ENCODE results near the gene PRMT1.
"Not testable (repeated sequence)": the region's sequence is repeated elsewhere in the genome, so short reads cannot be mapped to it uniquely, and the experiment has no call there.

PRMT1 gene

DNA sequence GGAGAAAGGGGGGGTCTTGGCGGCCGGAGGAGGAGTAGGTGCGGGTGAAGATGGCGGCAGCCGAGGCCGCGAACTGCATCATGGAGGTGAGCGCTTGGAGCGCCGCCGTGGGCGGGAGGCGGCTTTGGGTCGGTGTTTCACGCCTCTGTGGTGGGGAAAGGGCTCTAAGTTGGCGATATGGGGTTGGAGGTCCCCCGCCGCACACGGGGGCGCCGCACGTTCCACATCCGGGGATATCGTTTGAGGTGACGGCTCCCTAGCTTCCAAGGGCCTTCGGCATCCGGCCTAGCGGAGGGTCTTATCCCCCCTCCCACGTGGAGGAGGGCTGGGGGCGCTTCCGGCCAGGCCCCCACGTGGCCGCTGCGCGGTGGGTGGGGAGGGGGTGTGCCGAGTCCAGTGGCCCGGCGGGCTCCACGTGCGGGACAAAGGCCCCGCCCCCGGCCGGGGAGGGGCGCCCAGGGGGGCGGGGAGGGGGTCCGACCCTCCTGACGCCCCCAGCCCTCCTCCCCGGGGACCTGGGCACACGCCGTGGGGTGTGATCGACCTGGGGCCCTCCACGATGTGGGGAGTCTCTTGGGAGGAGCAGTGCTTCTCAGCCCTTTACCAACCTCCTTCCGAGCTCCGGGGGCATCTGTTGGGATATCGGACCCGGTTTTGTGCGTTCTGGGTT lies at the start of gene PRMT1:
Gene PRMT1 (plus strand): TSS at position 41 of the 670 bp plus-strand sequence. CDS start 10 bp downstream, at position 51.
- DNase-seq (ENCODE audit: low read depth in 2 of 2) = no peak

DNA sequence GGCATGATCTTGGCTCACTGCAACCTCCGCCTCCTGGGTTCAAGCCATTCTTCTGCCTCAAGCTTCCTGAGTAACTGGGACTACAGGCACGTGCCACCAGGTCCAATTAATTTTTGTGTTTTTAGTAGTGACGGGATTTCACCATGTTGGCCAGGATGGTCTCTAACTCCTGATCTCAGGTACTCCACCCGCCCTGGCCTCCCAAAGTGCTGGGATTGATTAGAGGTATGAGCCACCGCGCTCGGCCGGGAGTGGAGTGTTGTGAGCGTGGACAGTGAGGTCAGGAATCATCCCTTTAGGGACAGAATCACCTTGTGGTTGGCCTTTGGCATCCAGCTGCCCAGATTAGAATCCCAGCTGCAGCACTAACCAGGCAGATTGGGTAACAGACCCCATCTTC lies 47.4 kb upstream of the PRMT1 start:
- no peak for DNase-seq (ENCODE audit: low read depth in 2 of 2)

DNA sequence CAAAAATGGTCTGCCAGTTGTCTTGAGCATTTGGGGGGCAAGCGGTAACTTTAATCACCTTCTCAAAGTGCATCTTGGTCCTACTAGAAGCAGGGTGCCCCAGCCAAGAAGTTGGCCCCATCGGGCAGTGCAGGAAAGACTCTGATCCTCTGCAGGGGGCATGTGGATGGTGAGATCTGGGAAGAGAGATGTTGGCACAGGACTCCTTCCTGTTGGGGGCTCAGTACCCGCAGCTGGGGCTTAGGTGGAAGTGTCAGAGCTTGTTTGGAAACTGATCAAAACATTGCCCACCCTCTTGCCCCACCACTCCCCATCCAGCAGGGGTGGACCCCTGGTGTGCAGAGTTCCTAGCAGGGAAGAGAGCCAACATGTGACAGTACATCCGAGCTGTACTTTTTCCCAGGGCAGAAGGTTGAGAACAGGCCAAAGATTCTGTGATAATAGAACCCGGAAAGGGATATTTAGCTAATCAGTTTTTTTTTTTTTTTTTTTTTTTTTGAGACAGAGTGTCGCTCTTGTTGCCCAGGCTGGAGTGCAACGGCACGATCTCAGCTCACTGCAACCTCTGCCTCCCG lies 46.0 kb upstream of the PRMT1 start:
- no peak for DNase-seq (ENCODE audit: low read depth in 2 of 2)

DNA sequence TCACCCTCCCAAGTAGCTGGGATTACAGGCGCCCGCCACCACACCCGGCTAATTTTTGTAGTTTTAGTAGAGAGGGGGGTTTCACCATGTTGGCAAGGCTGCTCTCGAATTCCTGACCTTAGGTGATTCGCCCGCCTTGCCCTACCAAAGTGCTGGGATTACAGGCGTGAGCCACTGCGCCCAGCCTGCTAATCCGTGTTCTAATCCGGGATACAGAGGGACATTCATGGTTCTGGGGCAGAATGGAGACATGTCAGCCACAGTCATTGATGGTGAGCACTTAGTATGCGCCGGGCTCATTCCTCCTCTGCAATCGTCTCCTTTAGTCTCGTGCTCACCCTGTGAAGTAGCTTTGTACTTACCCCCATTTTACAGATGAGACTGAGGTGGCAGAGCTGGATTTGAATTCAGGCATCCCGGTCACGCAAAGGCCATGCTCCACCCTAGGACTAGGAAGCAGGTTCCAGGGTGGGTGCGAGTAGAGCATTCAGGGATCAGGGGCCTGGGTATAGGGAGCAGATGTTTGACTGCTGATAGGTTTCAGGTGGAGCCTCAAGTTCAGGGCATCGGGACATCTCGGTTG lies 45.4 kb upstream of the PRMT1 start:
- DNase-seq (ENCODE audit: low read depth in 2 of 2) = no peak

DNA sequence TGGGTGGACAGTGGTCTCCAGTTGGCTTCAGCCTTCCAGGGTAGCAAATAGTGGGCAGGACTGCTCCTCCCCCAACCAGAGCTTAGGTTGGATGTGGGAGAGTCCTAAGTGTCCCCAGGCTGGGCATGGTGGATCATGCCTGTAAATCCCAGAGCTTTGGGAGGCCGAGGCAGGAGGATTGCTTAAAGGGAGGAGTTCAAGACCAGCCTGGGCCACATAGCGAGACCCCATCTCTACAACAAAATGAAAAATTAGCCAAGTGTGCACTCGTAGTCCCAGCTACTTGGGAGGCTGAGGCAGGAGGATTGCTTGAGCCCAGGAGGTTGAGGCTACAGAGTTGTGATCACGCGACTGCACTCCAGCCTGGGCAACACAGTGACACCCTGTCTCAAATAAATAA lies 44.5 kb upstream of the PRMT1 start:
- DNase-seq (ENCODE audit: low read depth in 2 of 2) = no peak

DNA sequence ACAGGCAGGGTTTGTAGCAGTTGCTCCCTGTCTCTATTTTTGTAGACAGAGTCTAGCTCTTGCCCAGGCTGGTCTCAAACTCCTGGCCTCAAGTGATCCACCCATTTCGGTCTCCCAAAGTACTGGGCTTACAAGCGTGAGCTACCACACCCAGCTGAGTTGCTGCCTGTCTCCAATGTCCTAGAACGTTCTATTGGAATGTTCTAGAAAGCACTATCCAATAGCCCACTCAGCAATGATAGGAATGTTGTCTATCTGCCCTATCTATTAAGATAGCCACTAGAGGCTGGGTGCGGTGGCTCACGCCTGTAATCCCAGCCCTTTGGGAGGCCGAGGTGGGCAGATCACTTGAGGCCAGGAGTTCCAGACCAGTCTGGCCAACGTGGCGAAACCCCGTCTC lies 43.8 kb upstream of the PRMT1 start:
- DNase-seq (ENCODE audit: low read depth in 2 of 2) = not testable (repeated sequence)

DNA sequence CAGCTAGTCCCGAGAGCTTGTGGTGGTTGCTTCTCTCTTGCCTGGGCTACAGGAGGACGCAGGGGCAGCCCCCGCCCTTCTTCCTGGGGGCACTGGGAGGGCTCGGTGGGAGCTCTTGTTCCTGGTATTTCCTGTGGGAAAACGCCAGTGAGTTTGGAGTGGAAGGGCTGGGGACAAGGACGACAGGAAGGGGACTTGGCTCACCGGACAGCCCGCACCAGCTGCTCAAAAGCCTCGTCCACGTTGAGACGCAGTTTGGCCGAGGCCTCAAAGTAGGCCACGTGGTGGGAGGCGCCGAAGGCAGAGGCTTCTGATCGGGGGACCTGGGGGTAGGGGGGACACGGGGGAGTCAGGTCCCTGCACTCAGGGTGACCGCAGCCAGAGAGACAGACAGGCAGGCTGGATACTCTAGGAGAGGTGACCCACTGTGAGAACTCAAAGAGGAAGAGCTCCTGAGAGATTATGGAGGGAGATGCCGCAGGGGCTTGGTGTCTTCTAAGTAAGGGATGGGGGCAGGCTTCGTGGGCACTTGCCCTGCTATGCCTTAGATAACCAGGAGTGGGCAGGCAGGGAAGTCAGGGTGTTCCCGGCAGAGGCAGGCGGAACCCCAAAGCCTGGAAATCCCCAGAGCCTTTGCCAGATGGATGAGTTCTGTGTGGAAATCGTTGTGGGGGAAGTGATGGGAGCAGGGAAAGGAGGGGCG lies 41.4 kb upstream of the PRMT1 start:
- no peak for DNase-seq (ENCODE audit: low read depth in 2 of 2)

DNA sequence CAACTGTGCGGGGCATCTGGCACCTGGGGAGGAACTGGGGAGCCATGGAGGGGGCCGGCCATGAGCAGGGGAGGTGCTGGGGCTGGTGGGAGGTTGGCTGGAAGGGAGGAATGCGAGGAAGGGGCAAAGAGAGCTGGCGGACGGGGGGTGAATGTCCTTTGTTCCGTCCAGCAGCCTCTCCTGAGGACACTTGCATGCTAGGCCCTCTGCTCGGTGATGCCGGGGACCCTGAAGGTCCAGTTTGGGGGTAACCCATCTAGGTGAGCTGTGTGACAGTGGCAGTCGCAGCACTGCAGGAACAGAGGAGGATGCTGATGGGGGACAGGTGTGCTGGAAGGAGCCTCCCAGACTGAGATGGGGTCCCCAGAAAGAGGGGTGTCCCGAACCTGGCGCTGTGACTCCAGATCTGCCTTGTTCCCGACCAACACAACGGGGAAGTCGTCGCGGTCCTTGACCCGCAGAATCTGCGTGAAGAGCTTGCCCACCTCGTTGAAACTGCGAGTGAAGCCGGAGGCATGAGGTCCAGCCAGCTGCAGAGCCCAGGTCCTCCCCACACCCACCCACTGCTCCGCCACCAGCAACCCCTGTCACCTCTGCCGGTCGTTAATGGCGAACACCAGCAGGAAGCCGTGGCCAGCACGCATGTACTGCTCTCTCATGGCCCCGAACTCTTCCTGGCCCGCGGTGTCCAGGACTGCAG lies 40.7 kb upstream of the PRMT1 start:
- no peak for DNase-seq (ENCODE audit: low read depth in 2 of 2)

DNA sequence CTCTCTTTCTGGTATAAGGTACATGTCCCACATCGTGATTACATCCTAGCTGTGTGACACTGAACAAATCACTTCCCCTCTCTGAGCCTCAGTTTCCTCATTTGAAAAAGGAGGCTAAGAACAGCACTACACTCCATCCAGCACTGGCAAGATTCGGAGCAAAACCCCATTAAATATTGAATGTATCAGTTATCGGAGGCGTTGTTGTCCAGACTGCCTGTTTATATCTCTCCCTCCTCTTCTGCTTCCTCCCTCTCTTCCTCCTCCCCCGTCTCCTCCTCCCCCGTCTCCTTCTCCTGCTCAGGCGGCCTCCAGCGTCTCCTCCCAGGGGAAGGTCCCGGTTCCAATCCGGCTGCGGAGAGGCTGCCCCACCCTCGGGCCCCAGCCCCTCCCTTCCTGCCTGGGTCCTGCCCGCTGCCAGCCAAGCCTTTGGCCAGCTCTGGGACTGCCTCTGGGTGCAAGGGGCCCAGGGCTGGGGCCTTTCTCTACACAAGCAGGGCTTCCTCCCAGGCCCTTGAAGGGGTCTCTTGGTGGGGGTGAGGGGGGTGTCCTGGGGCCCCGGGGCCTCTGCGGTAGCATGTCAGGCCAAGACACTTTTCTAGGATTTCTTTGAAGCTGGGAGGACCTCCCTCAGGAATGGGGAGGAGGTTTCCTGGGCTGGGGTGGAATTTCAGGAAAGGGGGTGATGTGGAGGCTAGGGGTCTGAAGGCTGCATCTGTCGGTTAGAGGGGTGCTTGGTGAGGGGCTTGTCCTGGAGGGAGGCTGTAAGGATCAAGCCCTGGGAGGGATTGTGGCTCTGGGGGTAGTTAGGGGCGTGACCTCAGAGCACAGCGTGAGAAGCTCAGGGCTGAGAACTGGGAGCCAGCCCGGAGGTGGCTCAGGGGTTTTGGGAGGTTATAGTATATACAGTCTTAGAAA lies 39.0 kb upstream of the PRMT1 start:
- DNase-seq (ENCODE audit: low read depth in 2 of 2) = no peak

DNA sequence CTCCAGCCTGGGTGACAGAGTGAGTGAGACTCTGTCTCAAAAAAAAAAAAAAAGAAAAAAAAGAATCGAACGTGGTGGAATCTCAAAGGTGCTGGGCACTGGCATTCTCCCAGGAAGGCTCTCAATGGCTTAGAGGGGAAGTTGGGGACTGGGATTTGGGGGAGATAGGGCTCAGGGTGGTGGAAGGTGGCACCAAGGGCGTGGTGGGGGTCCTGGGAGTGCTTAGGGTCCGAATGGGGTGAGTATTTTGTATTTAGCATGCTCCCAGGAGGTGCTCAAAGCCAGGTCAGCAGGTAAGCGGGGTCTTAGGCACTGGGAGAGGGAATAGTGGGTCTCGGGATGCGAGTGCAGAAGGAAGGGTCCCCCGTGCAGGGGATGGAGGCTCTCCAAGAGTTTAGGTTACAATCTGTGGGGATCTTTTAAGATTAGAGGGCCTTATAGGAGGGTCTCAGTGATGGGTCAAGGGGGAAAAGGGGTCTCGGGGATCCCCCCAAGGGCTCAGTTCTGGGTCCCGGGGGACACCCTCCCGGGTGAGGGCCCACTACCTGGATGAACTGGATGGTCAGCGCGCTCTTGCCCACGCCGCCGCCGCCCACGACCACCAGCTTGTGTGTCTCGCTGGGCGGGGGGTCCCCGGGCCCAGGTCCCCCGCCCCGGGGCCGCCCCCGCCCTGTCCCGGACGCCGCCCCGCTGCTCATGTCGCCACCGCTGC lies 37.5 kb upstream of the PRMT1 start:
- no peak for DNase-seq (ENCODE audit: low read depth in 2 of 2)

DNA sequence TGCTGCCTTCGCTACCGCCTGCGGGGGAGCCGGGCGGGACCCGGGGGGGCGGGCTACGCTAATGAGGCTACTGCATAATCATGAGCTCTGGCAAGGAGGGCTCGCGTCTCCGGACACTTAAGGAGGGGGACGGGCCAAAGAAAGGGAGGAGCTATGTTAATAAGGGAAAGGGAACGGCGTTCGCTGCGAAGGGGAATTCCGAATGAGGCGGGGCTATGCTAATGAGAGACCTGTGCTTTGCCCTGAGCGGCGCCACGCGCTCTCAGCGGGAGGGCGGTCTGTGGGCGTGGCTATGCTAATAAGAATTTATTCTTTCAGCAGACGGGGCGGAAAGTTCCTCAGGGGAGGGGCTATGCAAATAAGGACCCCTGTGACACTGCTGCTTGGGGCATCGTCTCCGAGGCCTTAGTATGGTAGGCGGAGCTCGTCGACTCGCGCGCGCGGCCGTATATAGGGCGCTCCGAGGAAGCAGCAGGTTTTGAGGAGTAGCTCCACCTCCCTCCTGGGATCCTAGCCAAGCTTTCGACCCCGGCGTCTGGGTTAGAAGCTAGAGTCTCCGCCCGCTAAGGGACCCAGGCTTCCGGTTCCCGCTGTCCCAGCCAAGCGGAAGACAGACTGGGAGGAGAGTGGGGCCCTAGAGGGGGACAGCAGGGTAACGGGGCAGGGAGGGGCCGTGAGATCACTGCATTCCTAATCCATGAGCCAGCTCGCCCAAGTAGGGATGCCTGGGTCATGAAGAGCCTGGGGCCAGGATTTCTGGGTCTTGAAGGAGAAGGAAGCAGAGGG lies 36.8 kb upstream of the PRMT1 start, which contains the start of gene RRAS:
Gene RRAS (minus strand): TSS at position 31 of the 786 bp plus-strand sequence. CDS start 45 bp downstream, outside the sequence.
- peak; percentile 100 for DNase-seq (ENCODE audit: low read depth in 2 of 2)

DNA sequence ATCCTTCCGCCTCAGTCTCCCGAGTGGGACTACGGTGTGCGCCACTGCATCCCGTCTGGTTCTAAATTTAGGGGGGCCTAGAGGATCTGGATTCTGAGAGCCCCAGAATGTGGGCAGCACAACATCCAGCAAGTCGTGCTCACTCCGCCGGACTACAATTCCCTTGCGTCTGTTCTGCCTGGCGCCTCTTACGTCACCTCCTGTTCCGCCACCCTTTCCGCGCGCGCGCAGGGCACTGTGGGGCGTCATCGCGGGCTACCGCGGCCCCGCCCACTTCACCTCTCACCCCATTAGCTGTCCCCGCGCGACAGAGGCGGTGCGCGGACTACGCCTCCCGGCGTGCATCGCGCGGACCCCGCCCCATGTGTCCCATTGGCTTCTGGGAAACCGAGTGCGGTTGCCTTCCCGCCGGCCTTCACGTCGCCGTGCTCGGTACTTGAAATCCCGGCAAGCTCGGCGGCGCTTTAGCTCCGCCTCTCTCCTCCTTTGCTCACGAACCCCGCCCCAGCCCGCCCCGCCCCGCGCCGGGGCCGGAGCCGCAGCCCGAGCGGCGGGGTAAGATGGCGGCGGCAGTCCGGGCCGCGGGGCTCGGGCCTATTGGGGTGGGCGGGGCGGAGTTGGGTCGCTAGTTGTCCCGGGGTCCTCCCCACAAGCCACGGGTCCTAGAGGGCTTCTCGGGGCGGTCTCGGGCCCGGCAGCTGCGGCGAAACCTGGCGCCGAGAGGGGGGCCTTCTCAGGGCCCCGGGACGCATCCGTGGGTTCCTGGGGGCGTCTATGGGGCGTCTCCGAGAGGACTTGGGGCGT lies 35.2 kb upstream of the PRMT1 start, which contains the start of gene SCAF1:
Gene SCAF1 (plus strand): TSS at position 522 of the 804 bp plus-strand sequence. CDS start 2,818 bp downstream, outside the sequence.
- peak; percentile 98 to 99 for DNase-seq (ENCODE audit: low read depth in 2 of 2)

DNA sequence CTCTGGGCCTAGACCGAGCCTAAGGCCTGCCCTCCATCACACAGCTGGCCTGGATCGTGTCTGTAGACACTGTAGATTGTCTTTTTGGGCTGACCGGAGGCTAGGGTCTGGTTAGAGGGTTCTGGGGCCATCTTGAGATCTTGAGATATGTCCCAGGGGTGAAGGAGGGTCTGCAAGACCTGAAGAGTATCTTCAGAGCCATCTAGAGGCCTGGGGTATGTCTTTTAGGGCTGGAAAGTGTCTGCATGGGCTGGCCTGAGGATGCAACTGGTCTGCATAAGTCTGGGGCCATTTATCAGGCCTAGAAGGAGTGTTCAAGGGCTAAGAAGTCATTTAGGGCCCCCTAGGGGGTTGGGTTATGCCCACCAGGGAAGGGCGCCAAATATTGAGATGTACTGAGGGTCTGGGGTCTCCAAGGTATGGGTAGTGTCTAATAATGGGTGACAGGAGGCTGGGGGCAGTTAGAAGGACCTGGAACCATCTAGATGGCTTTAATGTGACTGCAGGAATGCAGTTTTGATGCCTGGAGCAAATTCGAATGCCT lies 34.5 kb upstream of the PRMT1 start:
- no peak for DNase-seq (ENCODE audit: low read depth in 2 of 2)

DNA sequence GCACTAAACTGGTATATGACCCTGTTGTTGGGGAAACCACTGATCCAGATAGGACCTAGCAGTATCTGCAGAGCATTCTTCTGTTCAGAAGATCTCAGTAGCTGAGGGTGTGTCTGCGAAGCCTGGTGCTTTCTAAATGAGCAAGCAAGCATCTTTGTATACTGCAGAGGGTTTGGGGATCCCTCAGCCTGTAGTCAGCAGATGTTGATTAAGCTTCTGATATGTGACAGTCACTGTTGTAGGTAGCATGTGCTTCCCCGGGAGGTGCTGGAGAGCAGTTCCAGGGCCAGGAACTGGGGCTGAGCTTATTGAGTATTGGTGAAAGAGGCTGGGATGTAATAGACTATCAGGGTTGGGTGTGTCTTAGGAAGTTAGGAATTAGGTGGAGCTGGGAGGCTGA lies 33.6 kb upstream of the PRMT1 start:
- DNase-seq (ENCODE audit: low read depth in 2 of 2) = no peak

DNA sequence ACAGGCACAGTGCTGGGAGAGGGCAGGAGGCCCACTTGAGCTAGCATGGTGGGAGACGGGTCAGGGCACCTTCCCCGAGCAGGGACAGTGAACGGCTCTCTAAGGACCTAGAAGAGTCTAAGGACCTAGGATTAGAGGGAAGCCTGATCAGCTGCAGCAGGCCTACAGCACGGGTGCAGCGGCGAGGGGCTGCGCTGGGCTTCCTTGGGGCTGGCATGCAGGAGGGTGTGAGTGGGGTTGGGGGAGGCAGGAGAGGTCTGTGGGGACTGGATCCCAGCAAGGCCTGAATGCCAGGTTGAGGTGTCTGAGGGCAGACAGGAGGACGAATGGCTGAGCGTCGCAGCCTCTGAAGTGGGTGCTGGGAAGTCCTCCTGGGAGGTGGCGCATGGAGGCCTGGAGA lies 31.5 kb upstream of the PRMT1 start:
- DNase-seq (ENCODE audit: low read depth in 2 of 2) = no peak

DNA sequence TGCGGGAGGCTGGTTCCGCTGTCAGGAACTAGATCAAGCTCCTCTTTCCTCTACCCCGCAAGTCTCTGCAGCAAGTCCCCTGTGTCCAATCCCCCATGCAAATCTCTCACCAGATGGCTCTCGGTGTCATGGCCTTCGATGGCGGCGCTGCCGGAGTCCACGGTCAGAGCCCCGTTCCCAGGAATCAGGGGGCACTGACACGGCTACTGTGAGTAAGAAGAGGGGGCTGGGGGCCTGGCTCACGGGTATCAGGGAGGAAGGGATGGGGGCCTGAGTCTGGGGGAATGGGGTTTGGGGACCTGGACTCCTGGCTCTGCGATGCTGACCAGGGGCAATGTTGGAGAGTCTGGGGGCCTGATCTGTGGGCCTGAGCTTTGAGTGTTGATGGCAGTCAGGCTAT lies 31.1 kb upstream of the PRMT1 start:
- DNase-seq (ENCODE audit: low read depth in 2 of 2) = no peak

DNA sequence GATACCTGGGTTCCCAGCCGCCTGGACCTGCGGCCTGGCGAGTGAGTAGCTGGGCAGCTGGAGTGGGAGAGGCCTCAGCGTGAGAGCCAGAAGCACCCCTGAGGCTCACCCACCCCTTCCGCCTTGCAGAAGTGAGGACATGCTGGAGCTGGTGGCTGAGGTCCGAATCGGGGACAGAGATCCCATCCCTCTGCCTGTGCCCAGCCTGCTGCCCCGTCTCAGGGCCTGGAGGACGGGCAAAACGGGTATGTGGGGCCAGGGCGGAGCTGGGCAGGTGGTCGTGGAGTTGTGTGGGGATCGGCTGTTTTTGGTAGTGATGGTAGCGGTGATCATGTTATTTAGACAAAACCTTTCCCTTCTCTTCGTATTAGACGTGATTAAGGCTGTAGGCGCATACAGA lies 30.5 kb upstream of the PRMT1 start:
- DNase-seq (ENCODE audit: low read depth in 2 of 2) = no peak
